HG03175 (cell line): ENCODE measurements around the gene RRP9.

Experiments used
- ATAC-seq: cut with Tn5 transposase; IDR thresholded peaks from one replicate; pipeline ENCODE4 v1.9.1; 2021; ENCODE audit warnings: mild to moderate bottlenecking, moderate library complexity; ENCODE audit not compliant: unreplicated experiment

Gene RRP9

GRCh38 chr3:51955893-51956770, 14.4 kb upstream of the RRP9 start:
- no peak for ATAC-seq

GRCh38 chr3:51955175-51955892, 13.6 kb upstream of the RRP9 start, which contains the start of gene GPR62:
Gene GPR62 (plus strand): TSS chr3:51955381. CDS start chr3:51955653, 272 bp downstream.
- no peak for ATAC-seq

DNA sequence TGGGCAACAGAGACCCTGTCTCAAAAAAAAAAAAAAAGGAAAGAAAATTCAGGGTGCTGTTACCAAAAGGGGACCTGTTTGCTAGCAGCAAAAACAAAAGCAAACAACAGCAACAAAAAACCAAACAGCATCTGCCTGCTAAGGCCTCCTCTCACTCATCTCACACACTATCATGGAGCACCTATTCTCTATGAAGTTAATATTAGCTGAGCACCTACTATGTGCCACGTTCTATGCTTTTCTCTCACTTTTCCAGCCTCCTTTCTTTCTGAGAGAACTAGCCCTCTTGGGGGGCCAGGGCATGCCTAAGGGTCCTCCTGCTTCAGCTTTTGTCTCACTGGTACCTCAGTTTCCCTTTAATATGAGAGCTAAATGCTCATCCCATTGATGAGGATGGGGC, 13.0 kb upstream of the RRP9 start:
- no peak for ATAC-seq

GRCh38 chr3:51954105-51954504, 12.4 kb upstream of the RRP9 start:
- no peak for ATAC-seq

GRCh38 chr3:51953445-51953844, 11.7 kb upstream of the RRP9 start:
- ATAC-seq = no peak

DNA sequence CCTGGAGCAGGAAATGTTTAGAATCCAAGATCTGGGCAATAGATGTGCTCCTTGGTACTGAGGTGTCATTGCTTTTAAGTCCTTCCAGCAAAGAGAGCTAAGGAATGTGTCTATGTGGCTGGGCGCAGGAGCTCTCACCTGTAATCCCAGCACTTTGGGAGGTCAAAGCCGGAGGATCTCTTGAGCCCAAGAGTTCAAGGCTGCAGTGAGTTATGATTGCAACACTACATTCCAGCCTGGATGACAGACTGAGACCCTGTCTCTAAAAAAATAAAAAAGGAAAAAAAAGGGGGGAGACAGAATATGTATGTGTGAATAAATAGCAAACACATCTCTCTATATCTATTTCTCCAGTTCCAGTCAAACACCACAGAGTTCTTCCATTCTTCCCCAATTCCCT, 9.2 kb upstream of the RRP9 start:
- ATAC-seq = no peak

DNA sequence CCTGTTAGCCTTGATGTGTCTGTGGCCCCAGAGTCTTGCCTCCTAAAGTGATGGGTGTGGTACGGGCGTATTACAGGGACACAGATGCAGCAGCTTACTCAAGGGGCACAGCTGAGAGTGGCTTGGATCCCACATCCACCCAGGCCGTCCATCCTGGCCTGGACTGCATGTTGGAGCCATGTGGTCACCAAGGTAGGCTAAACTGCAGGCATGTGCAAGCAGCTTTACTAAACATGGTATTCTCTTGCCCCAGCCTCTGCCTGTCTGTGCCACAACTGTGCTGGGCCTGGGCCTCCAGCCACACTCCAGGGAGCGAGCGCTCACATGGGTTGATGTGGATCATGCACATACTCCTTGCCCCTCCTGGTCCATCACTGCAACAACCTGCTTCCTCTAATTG, 7.4 kb upstream of the RRP9 start:
- no peak for ATAC-seq

GRCh38 chr3:51948016-51948580, 6.4 kb upstream of the RRP9 start:
- no peak for ATAC-seq

DNA sequence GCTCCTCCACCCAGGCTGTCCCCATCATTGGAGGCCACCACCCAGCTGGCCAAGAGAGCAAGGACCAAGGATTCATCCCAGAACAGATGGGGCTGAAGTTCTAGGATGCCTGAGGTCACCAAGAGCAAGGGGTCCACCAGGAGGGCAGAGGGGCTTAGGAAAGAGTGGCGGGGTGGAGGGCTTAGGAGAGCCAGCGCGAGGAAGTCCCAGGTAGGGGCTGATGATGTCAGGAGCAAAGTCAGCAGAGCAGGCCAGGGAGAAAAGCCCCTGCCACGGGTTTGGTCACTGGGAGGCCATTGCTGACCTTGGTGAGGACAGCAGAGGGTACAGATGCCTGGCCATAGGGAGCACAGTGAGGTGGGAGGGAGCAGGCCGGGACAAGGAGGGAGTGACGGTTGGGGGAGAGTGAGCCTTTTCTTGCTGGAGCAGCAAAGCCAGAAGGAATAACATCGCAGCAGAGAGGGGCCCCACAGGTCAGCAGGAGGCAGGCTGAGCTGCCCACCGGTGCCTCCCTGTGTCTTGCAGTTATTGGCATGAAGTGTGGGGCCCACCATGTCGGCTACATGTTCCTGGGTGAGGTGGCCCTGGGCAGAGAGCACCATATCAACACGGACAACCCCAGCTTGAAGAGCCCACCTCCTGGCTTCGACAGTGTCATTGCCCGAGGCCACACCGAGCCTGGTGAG, 5.7 kb upstream of the RRP9 start:
- ATAC-seq = no peak

- no peak for ATAC-seq
Observed at GRCh38 chr3:51946796-51947195, 5.1 kb upstream of the RRP9 start.

DNA sequence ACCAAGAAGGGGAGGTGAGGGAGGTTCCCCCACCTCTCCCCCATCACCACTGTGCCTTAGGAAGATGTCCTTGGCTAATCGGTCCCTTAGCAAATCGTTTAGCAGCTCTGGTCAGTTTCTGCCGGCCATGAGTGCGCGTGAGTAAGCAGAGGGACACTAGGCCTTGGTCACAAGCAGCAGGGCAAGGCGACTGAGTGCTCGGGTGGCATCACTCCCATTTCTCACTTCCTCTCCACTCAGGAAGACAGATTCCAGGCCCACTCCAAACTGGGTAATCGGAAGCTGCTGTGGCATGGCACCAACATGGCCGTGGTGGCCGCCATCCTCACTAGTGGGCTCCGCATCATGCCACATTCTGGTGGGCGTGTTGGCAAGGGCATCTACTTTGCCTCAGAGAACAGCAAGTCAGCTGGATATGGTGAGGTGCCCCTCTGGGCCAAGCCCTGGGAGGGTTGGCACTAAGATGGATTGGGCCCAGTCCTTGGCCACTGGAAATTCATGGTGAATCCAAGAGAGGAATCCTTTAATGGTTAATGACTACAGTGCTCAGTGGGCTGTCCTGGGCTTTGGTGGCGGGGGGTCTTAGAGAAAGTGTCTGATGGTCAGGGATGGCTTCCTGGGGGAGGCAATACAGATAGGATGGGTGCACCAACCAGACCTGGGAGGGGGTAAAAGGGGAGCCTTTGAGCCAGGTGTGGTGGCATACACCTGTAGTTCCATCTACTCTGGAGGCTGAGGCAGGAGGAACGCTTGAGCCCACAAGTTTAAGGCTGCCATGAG, 4.4 kb upstream of the RRP9 start:
- no peak for ATAC-seq

DNA sequence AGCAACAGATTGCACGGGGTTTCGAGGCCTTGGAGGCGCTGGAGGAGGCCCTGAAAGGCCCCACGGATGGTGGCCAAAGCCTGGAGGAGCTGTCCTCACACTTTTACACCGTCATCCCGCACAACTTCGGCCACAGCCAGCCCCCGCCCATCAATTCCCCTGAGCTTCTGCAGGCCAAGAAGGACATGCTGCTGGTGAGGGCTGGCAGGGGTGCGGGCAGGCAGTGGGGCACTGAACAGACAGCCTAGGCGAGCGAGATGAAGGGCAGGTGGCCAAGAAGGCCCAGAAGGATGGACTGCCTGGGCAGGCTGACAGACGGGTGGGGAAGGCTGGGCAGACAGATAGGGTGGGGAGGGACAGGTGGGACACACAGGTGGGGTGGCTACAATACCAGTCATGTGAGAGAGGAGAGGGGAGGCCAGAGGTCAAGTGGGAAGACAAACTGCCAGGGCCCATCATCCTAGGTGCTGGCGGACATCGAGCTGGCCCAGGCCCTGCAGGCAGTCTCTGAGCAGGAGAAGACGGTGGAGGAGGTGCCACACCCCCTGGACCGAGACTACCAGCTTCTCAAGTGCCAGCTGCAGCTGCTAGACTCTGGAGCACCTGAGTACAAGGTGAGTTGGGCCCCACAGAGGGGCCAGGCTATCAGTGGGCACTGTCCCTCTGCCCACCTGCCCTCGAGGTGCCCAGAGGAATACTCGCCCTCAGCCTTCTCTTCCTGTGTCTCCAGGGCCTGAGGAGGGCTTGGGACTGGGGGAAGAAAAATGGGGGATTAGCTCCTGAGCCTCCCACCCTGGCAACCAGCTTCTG, 3.5 kb upstream of the RRP9 start:
- ATAC-seq = no peak

DNA sequence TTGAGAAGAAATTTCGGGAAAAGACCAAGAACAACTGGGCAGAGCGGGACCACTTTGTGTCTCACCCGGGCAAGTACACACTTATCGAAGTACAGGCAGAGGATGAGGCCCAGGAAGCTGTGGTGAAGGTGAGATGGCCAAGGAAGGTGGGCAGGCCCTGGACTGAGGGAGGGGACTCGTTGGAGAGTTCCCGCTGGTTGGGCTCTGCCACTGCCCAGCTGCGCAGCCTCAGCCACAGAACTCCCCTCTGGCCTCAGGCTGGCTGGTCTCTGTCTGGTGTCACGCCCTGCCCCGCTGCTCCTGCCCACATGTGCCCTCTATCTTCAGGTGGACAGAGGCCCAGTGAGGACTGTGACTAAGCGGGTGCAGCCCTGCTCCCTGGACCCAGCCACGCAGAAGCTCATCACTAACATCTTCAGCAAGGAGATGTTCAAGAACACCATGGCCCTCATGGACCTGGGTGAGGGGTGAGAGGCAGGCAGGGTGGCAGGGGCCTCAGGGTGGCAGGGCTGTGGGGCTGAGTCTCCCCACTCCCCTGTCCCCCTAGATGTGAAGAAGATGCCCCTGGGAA, 2.8 kb upstream of the RRP9 start:
- no peak for ATAC-seq

DNA sequence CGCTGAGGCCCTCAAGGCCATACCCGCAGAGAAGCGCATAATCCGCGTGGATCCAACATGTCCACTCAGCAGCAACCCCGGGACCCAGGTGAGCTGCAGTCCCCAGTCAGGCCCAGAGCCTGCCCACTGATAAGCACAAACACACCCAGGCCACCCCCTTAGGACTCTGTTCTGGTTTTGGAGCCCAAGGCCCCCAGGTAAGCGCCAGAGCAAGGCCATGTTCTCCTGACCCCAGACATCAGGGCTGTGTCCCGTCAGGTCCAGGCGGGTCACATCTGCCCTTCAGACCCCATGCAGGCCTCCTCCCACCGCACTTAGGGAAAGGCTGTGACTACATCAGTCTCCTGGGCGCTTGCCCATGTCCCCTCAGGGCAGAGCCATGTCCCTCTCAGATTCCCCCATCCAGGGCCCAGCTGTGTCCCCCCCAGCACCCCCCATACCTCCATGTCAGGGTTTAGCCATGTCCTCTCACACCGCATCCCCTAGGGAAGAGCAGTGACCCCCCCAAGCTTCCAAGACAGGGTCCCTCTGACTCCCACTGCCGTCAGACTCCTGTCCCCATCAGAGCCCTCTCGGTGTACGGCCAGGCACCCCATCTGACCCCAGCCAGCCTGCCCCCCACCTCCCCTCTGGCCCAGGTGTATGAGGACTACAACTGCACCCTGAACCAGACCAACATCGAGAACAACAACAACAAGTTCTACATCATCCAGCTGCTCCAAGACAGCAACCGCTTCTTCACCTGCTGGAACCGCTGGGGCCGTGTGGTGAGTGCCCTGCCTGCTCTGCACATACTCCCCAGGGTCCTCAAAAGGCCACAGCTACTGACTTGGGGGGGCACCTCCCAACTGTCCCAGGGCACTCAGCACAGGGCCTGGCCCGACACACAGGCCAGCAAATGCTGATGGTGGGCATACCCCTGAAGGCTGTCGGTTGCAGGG, 2.0 kb upstream of the RRP9 start:
- ATAC-seq = no peak

DNA sequence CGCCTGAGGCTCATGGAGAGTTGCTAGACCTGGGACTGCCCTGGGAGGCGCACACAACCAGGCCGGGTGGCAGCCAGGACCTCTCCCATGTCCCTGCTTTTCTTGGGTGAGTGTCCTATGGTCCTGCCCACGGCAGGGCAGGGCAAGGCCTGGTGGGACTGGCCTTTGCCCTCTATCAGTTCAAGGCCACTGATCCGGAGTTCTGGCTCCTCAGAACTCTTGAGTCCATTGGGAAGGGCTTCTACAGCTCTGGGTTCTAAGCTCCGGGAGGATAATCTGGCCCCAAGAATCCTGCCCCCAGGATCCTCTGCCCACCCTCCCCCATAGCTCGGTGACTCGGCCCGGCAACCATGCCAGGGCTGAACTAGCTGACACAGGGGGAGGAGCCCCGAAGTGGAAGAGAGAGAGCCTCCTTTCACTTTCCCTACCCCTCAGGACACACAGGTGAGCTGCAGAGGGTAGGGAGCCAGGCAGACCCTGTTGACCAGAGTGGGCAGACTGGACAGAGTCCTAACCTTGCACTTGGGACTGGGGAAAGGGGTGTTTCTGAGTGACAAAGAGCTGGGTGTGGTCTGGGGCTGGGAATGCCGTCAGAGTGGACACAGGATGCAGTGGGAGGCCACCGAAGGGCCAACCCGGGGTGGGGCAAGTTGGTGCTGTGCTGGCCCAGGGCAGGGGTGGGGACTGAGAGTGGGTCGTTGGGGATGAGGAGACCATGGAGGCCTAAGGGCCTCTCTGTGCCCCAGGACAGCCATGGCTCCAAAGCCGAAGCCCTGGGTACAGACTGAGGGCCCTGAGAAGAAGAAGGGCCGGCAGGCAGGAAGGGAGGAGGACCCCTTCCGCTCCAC, 1.1 kb upstream of the RRP9 start:
- ATAC-seq = peak; percentile 36

GRCh38 chr3:51941463-51941797, 274 bp downstream of the RRP9 start:
- ATAC-seq = no peak

DNA sequence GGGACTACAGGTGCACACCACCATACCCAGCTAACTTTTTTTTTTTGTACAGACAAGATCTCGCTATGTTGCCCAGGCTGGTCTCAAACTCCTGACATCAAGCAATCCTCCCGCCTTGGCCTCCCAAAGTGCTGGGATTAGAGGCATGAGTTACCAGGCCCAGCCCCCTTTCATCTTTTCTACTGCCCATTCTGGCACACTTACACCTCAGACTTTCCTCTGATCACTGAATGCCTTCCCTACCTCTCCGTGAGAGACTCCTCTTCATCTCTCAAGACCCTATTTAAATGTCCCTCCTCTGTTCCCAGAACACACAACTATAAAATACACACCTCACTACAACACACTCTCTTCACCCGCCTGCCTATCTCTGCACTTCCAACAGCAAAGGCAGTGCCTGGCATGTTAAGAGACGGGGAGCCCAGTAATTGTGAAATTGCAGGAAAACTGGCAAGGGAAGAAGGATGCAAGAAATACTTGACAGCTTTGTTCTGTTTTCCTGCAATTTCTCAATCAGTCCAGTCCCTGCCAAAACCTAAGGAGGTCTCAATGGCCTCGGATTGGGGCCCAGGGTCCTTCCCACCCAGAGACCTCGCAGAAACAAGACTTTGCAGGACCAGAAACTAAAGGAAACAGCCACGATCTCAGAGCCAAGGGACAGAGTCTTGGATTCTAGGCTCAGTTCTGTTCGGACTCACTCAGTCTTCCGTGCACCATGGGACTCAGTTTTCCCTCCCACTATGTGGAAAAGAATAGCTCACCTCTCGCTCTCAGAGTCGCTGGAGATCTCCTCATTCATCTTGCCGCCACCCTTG, 849 bp downstream of the RRP9 start:
- no peak for ATAC-seq
